GM21737 (cell line): ENCODE measurements around the gene GFAP.
A peak's percentile ranks its signal among the peaks of the same experiment; 100 is the strongest.
"Not testable (repeated sequence)": the region's sequence is repeated elsewhere in the genome, so short reads cannot be mapped to it uniquely, and the experiment has no call there.

Experiments used
- ATAC-seq: cut with Tn5 transposase; IDR thresholded peaks from one replicate; pipeline ENCODE4 v1.9.1; 2021; ENCODE audit warnings: mild to moderate bottlenecking, moderate library complexity; ENCODE audit not compliant: unreplicated experiment

Gene GFAP

GRCh38 chr17:44915321-44915726 is at the start of gene GFAP:
Gene GFAP (minus strand): TSS chr17:44915500. CDS start chr17:44915486, 14 bp downstream.
- no peak for ATAC-seq

DNA sequence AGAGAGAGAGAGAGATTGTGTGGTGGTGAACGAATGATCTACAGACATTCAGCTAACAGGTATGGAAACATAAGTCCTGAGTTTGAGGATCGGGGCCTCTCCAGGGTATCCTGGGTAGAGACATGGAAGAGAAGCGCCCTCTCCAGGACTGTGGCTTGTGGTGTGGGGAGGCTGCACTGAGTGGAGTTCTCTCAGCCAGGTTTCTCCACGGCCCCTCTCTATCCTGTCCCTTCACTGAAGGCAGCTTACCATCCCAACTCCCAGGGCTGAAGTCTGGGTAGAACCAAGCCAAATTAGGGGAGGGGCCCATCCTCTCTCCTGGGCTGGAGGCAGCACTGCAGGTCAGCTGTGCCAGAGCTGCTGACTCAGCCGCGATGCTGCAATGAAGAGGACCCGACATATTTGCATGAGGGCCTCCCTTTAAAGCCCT is 46.6 kb upstream of the GFAP start:
- ATAC-seq = no peak

DNA sequence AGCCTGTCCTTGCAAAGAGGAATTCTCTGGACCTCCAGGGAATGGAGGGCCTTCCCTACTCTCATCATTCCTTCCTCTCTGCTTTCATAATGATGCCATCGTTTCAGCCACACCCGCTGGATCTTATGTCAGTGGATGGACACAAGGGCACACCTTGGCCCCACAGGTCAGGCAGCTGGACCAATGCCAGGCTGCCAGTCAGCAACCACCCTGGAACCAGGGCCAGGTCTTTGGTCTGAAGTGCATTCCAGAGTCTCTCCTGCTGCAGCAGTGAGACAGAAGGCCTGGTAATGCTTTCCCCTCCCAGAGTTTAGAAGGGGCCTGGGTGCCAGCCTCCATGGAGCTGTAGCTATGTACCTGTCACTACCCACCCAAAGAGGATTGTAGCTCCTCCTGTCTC is 45.4 kb upstream of the GFAP start:
- ATAC-seq = no peak

- ATAC-seq = no peak
These were observed 44.7 kb upstream of the GFAP start for GRCh38 chr17:44959821-44960531.

GRCh38 chr17:44956998-44957981 is 42.0 kb upstream of the GFAP start:
- ATAC-seq = no peak

- no peak for ATAC-seq
These were observed 40.5 kb upstream of the GFAP start for GRCh38 chr17:44955674-44956425.

DNA sequence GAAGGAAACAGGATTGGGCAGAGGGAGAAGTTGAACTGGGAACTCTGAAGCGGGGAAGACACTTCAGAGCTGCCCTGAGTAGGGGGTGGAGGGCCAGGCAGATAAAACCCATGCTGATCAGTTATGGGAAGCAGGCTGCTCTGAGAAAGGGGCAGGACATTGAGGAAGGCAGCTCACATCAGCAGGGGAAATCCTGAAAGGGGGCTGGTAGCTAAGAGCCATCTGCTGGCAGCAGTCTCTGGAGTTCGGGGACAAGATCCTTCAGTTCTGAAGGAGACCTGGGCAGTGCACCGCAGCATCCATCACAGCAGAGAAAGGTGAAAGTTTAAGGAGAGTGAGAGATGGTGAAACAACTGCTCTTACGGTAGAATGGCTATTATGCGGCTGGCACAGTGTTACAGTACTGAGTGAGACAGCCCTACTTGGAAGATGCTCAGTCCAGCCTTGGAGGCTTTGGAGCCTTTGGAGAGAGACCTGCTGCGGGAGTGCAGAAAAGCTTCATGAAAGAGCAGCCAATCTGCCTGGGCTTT is 37.7 kb upstream of the GFAP start:
- ATAC-seq = no peak

DNA sequence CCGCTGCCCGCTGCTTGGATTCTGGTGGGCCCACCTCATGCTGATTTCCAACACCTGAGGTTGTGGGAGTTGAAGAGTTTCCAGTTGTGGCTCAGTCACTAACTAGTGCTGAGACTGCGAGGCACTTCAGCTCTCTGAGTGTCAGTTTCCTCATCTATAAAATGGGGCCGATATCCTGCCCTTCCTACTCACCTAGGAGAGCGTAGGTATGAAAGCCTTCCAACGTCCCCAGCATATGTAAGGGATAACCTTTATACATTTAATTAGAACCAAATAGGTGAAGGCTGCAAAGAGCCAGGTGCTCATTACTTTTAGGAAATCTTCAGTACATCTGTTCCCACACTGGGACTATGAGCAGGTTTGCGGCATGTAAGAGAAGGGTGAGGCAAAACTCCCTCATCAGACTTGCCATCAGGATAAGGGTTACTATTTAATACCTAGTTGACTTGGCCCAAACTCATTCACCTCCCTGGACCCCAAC is 33.1 kb upstream of the GFAP start:
- ATAC-seq = no peak

DNA sequence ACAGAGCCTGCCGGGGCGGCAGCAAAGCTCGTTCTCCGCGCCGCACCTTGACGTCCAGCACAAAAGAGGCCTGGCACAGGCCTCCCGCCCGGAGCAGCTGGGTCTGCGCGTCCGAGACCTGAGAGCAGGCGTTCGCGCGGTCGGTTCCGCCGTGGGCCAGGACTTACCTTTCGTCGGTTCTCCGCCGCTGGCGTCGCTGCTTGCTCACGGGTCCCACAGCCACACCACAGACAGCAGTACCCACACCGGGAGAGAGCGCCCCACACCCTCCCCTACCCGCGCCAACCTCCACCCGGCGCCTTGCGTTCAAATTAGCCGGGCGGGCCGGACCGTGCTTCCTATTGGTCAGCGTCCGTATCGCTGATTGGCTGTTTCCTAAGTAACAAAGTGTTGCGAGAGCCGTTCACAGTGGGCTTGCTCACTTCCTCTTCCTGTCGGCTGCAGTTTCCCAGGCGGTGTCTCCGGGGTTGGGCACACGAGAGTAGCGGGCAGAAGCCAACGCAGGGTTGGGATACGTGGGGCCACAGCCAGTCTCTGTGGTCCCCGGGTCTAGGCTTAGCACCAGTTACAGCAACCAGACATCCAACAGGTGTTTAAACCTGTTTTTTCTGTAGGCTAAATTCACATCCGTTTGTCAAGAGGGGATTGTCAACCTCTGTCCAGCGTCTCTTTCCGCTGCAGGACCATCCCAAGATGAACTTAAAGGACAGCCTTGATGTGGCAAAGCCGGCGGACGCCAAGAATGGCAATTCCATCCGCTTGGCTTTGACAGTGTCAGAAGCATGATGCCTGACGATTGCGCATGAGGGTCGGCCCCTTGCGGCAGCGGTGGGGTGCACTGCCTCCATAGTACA is 32.4 kb upstream of the GFAP start, which contains the start of gene KIF18B:
Gene KIF18B, minus strand, starts transcription at position 313 of the 854 bp plus-strand sequence. CDS start 11,429 bp downstream, outside the sequence.
- peak; percentile 92 for ATAC-seq

DNA sequence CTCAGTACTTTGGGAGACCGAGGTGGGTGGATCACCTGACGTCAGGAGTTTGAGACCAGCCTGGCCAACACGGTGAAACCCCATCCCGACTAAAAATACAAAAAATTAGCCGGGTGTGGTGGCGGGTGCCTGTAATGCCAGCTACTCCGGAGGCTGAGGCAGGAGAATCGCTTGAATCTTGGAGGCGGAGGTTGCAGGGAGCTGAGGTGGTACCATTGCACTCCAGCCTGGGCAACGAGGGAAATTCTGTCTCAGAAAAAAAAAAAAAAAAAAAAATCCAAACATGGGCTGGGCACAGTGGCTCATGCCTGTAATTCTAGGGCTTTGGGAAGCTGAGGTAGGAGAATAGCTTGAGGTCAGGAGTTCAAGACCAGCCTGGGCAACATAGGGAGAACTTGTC is 30.4 kb upstream of the GFAP start:
- not testable (repeated sequence) for ATAC-seq

- ATAC-seq = no peak
These were observed 27.2 kb upstream of the GFAP start for GRCh38 chr17:44942456-44942855.

- no peak for ATAC-seq
These were observed 26.5 kb upstream of the GFAP start for GRCh38 chr17:44941712-44942331.

GRCh38 chr17:44940768-44941167 is 25.5 kb upstream of the GFAP start:
- ATAC-seq = no peak

DNA sequence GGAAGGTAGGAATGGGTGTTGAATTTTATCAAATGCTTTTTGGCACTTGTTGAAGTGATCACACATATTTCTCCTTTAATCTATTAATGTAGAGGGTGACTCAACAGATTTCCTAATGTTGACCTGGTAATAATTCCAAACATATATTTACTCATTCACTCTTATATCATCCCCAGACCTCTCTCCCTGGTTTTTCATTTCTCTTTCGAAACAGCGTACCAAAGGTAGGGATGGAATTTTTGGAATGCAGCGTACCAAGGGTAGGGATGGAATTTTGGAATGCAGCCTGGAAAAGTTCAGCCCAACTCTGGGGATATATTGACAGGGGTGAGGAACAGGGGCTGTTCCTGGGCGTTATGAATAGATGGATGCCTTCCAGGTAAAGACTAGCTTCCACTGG is 25.0 kb upstream of the GFAP start:
- ATAC-seq = no peak

DNA sequence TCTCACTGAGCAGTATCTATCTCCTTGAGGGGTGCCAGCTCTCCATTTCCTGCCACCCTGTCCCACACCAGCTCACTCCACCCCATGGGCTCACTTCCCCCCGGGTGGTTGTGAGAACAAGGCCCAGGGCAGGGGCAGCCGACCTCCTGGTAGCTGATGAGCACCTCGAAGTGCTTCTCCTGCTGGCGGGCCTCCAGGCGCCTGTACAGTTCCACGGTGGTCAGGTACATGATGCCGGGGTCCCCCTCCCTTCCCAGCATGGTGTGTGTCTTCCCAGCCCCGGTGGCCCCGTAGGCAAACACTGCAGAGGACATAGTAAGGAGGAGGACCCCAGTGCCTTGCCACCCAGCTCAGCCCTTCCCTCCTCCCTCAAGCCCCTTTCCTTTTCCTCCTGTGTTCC is 19.8 kb upstream of the GFAP start:
- no peak for ATAC-seq

- ATAC-seq = no peak
These were observed 19.4 kb upstream of the GFAP start for GRCh38 chr17:44934745-44935105.

DNA sequence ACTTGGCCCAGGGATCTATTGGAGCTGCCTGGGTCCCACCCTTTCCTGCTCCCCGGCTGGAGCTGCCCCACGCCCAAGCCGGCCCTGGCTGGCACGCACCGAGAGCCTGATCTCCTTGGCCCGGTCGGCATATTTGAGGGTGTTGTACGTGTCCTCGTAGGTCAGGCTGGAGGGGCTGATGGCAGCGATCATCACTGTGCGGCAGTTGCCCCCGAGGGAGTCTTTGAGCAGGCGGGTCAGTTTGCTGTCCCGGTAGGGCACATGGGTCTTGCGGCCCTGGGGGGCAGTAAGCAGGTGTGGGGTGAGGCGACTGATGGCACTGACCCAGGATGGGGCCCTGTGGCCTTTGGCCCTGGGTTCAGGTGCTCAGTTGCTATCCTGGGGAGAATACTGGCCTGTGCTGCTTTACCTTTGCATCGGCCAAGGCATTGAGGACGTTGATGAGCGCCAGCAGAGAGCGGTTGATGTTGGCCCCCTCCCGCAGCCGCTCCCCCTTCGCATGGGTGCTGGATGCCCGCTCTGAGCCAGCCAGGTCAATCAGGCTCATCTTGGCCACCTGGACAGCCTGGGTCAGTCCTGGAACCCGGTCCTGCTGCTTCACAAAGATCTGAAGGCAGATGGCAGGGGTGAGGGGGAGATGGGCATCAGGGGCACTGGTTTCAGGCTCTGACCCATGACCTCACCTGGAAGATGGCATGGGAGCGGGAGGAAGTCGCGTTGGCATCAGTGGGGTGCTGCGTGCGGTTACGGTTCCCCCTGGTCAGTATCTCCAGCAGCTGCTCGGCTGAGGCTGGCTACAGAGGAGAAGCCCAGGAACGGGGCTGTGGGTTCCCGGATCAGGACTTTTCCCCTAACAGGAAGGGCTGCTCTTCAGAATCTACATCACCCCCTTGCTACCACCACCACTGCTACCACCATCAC is 18.8 kb upstream of the GFAP start:
- ATAC-seq = no peak

DNA sequence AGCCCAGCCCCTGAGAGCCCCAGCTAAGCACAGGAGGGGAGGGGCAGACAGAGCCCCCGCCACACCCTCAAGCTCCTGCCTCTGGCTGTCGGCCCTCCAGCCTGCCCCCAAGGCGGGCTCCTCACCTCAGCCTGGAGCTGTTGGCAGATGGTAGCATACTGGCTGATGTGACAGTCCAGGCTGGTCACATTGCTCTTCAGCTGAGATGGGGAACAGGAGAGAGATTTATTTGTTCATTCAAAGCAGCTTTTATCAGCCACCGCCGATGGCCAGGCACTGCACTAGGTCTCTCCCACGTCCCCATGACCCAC is 17.4 kb upstream of the GFAP start:
- no peak for ATAC-seq
